SK-N-SH (cell line): ENCODE results near the gene USP19. TPM values are rescaled to one million over a fixed set of nuclear protein-coding genes. Genes with fewer than 3 reads are reported as not detected.

ENCODE experiments used
- CTCF ChIA-PET: fragments of 300-600, 350-600 bp; formaldehyde crosslinking; extraction: SDS; loops from one replicate; lab custom pipeline; 2021; lab: Yijun Ruan, JAX
- POLR2A ChIA-PET: fragments of 350-600 bp; sonication (Branson Sonifier 250); formaldehyde crosslinking; extraction: SDS; loops from one replicate; lab custom pipeline; 2020; ENCODE audit warnings: antibody characterized with exemption, inconsistent platforms; lab: Yijun Ruan, JAX
- DNase-seq: peaks from one replicate; pipeline ENCODE4 v3.0.0; 2012
- H2AFZ ChIP-seq: fragments of 200-600 bp; sonication (generic); 2 replicates; pipeline ENCODE4 v1.8.1; 2016; ENCODE audit warnings: antibody characterized with exemption, mild to moderate bottlenecking, low read depth
- H3F3A ChIP-seq: fragments of 200-600 bp; sonication (generic); replicated peaks from 2 replicates; pipeline ENCODE3; 2016; ENCODE audit warnings: antibody characterized with exemption, mild to moderate bottlenecking; ENCODE audit not compliant: insufficient read depth
- H3K27ac ChIP-seq, 2 experiments: fragments of 200-500 bp in 1 of 2; fragments of 200-600 bp in 1 of 2; sonication (Bioruptor generic) in 1 of 2; sonication (generic), shearing (Covaris generic) in 1 of 2; 2 replicates each; pipeline versions ENCODE4 v1.5.1 to v1.6.1; 2014 to 2016; ENCODE audit warnings: low read depth in 2 of 2, inconsistent platforms in 1 of 2, low read length in 1 of 2, mild to moderate bottlenecking in 1 of 2, mixed read lengths in 1 of 2
- H3K27me3 ChIP-seq: fragments of 200-600 bp; sonication (generic), shearing (Covaris generic); 2 replicates; pipeline ENCODE4 v1.6.1; 2016; ENCODE audit warnings: mixed run types; ENCODE audit not compliant: insufficient read depth
- H3K36me3 ChIP-seq, 2 experiments: fragments of 200-500 bp in 1 of 2; fragments of 200-600 bp in 1 of 2; sonication (Bioruptor generic) in 1 of 2; sonication (generic) in 1 of 2; replicated peaks in 1 of 2; 2 replicates each; pipeline versions ENCODE3 to v1.5.1; 2014 to 2016; ENCODE audit warnings: low read length in 1 of 2, mild to moderate bottlenecking in 1 of 2; ENCODE audit not compliant: insufficient read depth in 2 of 2, control insufficient read depth in 1 of 2
- H3K4me1 ChIP-seq, 2 experiments: fragments of 200-500 bp in 1 of 2; fragments of 200-600 bp in 1 of 2; sonication (Bioruptor generic) in 1 of 2; sonication (generic), shearing (Covaris generic) in 1 of 2; 2 replicates each; pipeline versions ENCODE4 v1.5.1 to v1.6.1; 2014 to 2016; ENCODE audit warnings: low read depth in 1 of 2, low read length in 1 of 2, mixed run types in 1 of 2; ENCODE audit not compliant: insufficient read depth in 2 of 2, control insufficient read depth in 1 of 2
- H3K4me2 ChIP-seq: fragments of 200-600 bp; sonication (generic), shearing (Covaris generic); 2 replicates; pipeline ENCODE4 v1.6.1; 2017; ENCODE audit warnings: mixed run types
- H3K4me3 ChIP-seq, 2 experiments: fragments of 200-500 bp in 1 of 2; fragments of 200-600 bp in 1 of 2; sonication (Bioruptor generic) in 1 of 2; sonication (generic), shearing (Covaris generic) in 1 of 2; 2 replicates each; pipeline versions ENCODE4 v1.5.1 to v1.8.1; 2014 to 2016; ENCODE audit warnings: low read depth in 2 of 2, inconsistent platforms in 1 of 2, low read length in 1 of 2, mild to moderate bottlenecking in 1 of 2, mixed read lengths in 1 of 2, moderate library complexity in 1 of 2
- H3K79me2 ChIP-seq: fragments of 200-600 bp; sonication (generic); 2 replicates; pipeline ENCODE4 v1.8.1; 2017; ENCODE audit warnings: mild to moderate bottlenecking; ENCODE audit not compliant: insufficient read depth
- H3K9ac ChIP-seq: fragments of 200-600 bp; sonication (generic); 2 replicates; pipeline ENCODE4 v1.6.1; 2017; ENCODE audit warnings: mixed run types
- H3K9me2 ChIP-seq: fragments of 200-600 bp; sonication (generic); 2 replicates; pipeline ENCODE4 v1.6.1; 2017; ENCODE audit warnings: mixed run types
- H3K9me3 ChIP-seq: fragments of 200-600 bp; sonication (generic); 2 replicates; pipeline ENCODE4 v1.6.1; 2017; ENCODE audit warnings: mixed run types, mild to moderate bottlenecking, moderate library complexity
- H4K20me1 ChIP-seq: fragments of 200-600 bp; sonication (generic); 2 replicates; pipeline ENCODE4 v1.6.1; 2017; ENCODE audit warnings: mild to moderate bottlenecking, mixed run types; ENCODE audit not compliant: insufficient read depth
- CHD2 ChIP-seq: fragments of 150-350 bp; IDR thresholded peaks from 2 replicates; pipeline ENCODE4 v1.6.1; 2018; ENCODE audit warnings: low read length; ENCODE audit not compliant: partially characterized antibody
- CTCF ChIP-seq: fragments of 200-600 bp; sonication (generic); IDR thresholded peaks from 2 replicates; pipeline ENCODE4 v1.6.1; 2017; ENCODE audit warnings: antibody characterized with exemption, mild to moderate bottlenecking, moderate library complexity
- FOSL2 ChIP-seq: IDR thresholded peaks from 2 replicates; pipeline ENCODE4 v1.4.0; 2012; ENCODE audit warnings: low read depth, mild to moderate bottlenecking, moderate library complexity, borderline replicate concordance
- NFIC ChIP-seq: IDR thresholded peaks from 2 replicates; pipeline ENCODE4 v1.4.0; 2012; ENCODE audit warnings: borderline replicate concordance
- PBX3 ChIP-seq: IDR thresholded peaks from 2 replicates; pipeline ENCODE4; 2012
- RAD21 ChIP-seq: IDR thresholded peaks from 2 replicates; pipeline ENCODE4 v1.6.1; 2012; ENCODE audit warnings: mild to moderate bottlenecking, low read length
- RFX5 ChIP-seq: IDR thresholded peaks from 2 replicates; pipeline ENCODE4 v1.6.1; 2012; ENCODE audit warnings: mild to moderate bottlenecking, improper control_type of control experiment, low read length
- RXRA ChIP-seq: IDR thresholded peaks from 2 replicates; pipeline ENCODE4 v1.4.0; 2012; ENCODE audit warnings: low read depth, mild to moderate bottlenecking, borderline replicate concordance
- SIN3A ChIP-seq: IDR thresholded peaks from 2 replicates; pipeline ENCODE4 v1.6.1; 2012; ENCODE audit warnings: low read depth, mild to moderate bottlenecking, low read length, moderate library complexity, borderline replicate concordance
- SMC3 ChIP-seq: IDR thresholded peaks from 2 replicates; pipeline ENCODE4 v1.6.1; 2012; ENCODE audit warnings: low read depth, low read length, improper control_type of control experiment
- TCF12 ChIP-seq: IDR thresholded peaks from 2 replicates; pipeline ENCODE4 v1.4.0; 2012
- USF1 ChIP-seq: IDR thresholded peaks from 2 replicates; pipeline ENCODE4 v1.4.0; 2012; ENCODE audit warnings: low read depth, borderline replicate concordance
- USF2 ChIP-seq: fragments of 150-350 bp; IDR thresholded peaks from 2 replicates; pipeline ENCODE4 v1.6.1; 2017; ENCODE audit warnings: antibody characterized with exemption, low read length, low read depth, borderline replicate concordance
- YY1 ChIP-seq: IDR thresholded peaks from 2 replicates; pipeline ENCODE4 v1.4.0; 2012; ENCODE audit warnings: low read depth, mild to moderate bottlenecking
- ZBTB33 ChIP-seq: IDR thresholded peaks from 2 replicates; pipeline ENCODE4 v1.4.0; 2012; ENCODE audit warnings: low read depth, borderline replicate concordance
- WGBS: methylation state at CpG from one replicate; pipeline ENCODE4 v1.1.6; 2017; ENCODE audit warnings: low lambda C conversion rate; 5-methylcytosine and 5-hydroxymethylcytosine counted together
- polyA plus RNA-seq, 3 experiments: library from polyadenylated mRNA; depleted of rRNA; stranded (reverse); fragments of >200 nt; gene quantifications; 2 replicates each; pipeline ENCODE4 v1.2.3, GENCODE V29; 2012

The USP19 gene
- polyA plus RNA-seq, 1 of the 3 experiments (the other 2 are of a cell fraction), result 75.6 TPM

- no peak overlapping the region for H3K4me3 ChIP-seq
- no peak overlapping the region for H2AFZ ChIP-seq
- no peak overlapping the region for H3K27ac ChIP-seq
- TF ChIP-seq PBX3, result no peak
- TF ChIP-seq RAD21, result no peak
- TF ChIP-seq YY1, result no peak
- no peak for TF ChIP-seq ZBTB33
- TF ChIP-seq SIN3A, result no peak
- TF ChIP-seq USF2, result no peak
- no peak for TF ChIP-seq NFIC
- no peak for TF ChIP-seq TCF12
- TF ChIP-seq FOSL2, result no peak
- TF ChIP-seq CTCF, result no peak
- no peak for TF ChIP-seq SMC3
- TF ChIP-seq RFX5, result no peak
- TF ChIP-seq CHD2, result no peak
- no peak for TF ChIP-seq USF1
- no peak for TF ChIP-seq RXRA
- no peaks in the 10 kb centered on the region for H3K4me1 ChIP-seq
- H3K27me3 ChIP-seq, result no peaks in the 10 kb centered on the region
- ChIA-PET CTCF (no interaction called here), POLR2A (no interaction called here)
- H3K9me3 ChIP-seq, result no peaks in the 10 kb centered on the region
- DNase-seq, result no peak
- H3K4me2 ChIP-seq, result no peak overlapping the region
- H4K20me1 ChIP-seq, result no peaks in the 10 kb centered on the region
- H3F3A ChIP-seq, result no peaks in the 10 kb centered on the region
- H3K79me2 ChIP-seq, result no peaks in the 10 kb centered on the region
- WGBS, result 71% methylated on average over 1 of the region's 2 CpGs
- no peak overlapping the region for H3K9ac ChIP-seq
- H3K9me2 ChIP-seq, result no peaks in the 10 kb centered on the region
- H3K36me3 ChIP-seq, result no peaks in the 10 kb centered on the region
These were observed 31.0 kb upstream of the USP19 start for GRCh38 chr3:49151610-49152009.
